Measurements from ENCODE around the gene DACT2.
"Not testable (repeated sequence)": the region's sequence is repeated elsewhere in the genome, so short reads cannot be mapped to it uniquely, and the experiment has no call there.

Gene DACT2

DNA sequence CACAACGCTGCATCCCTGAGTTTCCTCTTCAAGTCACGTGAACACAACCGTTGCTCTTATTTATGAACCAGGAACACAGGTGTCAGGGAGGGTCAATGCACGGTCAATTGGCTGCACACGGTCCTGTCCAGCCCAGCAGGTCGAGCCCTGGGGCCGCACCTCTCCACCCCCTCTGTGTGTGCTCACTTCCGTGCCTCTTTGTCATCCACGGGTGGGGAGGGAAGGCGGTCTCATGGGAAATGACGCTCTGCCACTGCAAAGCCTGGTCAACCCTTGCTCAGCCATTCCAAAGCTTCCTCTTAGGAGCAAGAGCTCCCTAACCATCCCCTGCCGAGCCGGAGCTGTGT is 38.7 kb downstream of the DACT2 start:
- no peak for DNase-seq (ENCODE audit: low read depth)

DNA sequence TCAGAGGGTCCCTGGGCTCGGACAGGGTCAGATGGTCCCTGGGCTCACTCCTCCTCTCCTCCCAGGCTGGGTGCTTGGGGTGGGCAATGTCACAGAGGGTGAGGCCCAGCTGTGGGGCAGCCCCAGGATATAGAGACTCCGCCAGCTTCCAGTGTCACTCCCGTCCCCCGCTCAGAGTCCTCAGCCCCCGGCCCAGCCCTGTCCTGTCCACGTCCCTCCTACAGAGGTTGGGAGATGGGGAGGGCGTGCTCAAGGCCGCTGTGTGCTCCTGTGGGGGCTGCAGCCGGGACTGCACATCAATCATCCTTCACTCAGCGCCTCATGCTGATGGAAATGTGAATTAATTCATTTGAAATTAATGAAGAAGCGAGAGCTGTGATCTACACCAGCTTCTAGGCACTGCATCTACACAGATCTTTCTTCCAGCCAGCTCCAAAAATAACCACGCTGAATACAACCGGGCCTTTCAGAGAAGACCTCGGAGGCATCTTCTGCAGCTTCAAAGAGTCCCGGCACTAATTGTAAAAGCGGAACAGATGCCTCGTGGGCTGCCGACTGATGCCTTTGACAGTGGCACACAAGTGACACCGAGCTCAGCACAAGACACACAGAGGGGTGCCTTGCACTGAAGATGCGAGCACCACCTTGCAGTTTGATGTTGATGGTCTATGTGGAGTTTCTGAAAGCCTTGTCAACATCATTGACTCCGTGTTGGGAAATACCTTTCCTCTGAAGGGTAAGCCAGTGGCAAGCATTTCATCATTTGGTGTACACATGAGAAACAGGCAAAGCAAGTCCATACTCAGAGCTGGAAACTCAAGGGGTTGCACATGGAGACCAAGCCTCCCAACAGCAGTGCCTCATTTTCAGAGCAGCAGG is 39.3 kb downstream of the DACT2 start:
- DNase-seq (ENCODE audit: low read depth): no peak

DNA sequence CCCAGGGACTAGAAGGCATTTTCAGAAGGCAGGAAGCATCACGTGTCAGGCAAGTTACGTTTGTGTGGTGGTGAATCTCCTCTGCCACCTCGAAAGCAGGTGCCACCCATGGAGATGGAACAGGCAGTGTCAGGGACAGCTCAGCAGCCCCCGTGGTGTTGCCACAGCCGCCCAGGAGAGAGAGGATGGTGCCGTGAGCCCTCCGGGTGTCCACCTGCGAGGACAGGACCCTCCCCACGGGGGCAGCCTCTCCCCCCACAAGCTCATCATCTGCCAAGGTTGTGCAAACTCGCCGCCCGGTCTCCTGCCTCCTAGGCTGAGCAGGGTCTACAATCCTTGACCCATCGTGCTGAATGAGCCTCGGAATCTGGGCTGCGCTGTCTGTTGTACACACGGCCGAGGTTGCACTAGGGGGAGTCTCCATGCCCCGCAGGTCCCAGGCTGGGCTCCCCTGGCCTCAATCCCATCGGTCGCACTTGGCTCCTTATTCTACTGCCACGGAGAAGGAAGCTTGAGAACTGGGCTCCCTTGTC is 40.1 kb downstream of the DACT2 start:
- DNase-seq (ENCODE audit: low read depth): no peak

DNA sequence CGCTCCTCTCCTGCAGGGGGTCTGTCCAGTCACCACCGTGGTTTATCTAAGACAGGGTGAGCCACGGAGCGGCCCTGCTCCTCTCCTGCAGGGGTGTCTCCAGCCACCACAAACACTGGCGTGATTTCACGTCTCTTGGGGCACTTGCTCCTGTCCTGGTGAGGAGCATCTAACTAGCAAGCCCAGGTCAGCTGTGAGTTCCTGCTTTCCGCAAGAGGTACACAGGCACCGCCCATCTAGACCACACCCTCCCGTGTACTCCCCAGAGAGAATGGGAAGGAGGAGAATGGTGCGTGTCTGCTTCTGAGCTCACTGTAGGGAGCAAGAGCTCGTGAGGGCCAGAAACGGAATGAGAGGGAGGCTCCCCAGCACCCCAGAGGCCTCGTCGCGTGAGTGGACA is 40.7 kb downstream of the DACT2 start:
- no peak for DNase-seq (ENCODE audit: low read depth)

DNA sequence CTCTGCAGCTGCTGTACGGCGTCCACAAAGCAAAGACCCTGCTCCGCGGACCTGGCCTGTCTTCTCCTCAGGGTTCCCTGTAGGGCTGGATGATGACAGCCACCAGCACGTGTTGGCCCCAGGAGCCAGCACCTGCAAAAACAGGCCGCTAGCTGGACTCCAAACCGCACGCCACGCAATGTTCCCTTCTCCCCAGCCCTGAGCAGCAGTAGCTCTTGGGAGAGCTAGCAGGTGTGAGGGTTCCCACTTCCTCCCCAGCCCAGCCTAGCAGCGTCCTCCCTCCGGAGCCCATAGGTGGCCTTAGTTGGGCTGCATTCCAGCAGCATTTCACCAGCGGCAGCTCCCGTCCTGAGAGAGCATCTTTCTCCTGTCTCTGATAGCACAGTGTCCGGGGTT is 42.3 kb downstream of the DACT2 start:
- no peak for DNase-seq (ENCODE audit: low read depth)

DNA sequence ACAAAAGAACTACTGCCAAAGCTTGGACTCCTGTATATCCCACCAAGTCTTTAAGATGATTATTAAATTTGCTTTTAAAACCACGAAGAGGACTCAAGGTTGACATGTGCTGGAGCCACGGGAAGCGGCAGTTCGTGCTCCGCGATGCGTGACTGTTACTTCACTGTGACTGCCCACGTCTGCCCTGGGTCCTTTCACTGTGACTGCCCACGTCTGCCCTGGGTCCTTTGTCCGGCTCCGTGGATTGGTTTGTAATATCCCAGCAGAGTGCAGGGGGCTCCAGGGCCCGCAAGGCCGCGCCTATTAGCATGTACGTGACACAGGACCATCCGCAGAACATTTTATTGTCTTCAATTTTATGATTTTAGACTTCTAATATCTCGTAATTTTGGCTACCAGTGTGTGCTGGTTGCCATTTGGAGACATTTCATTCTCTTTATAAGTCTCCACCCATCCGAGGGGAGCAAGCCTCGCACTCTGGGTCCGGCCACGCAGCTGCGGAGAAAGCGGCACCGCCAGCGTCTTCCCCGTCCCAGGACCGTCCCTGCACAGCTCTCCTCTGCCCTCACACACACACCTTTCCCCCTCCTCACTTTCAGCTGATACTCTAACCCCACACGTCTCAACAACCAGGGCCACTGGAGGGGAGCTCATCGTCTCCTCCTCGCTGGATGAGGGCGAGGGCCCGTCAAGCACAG is 42.9 kb downstream of the DACT2 start:
- no peak for DNase-seq (ENCODE audit: low read depth)

DNA sequence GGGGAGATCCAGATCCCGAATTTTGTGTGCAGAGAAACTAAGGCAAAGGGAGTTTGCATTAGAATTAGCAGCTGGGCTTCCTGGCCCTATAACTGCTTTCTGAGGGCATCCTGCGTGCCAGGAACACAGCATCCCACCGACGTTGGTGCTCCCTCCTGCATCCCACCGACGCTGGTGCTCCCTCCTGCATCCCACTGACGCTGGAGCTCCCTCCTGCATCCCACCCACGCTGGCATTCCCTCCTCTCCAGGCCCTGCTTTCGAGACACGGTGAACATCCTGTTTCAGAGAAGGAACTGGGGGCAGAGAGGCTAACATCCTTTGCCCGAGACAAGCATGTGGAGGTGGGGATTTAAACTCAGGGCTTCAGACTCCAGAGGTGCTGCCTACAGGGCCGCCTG is 44.4 kb downstream of the DACT2 start:
- no peak for DNase-seq (ENCODE audit: low read depth)

DNA sequence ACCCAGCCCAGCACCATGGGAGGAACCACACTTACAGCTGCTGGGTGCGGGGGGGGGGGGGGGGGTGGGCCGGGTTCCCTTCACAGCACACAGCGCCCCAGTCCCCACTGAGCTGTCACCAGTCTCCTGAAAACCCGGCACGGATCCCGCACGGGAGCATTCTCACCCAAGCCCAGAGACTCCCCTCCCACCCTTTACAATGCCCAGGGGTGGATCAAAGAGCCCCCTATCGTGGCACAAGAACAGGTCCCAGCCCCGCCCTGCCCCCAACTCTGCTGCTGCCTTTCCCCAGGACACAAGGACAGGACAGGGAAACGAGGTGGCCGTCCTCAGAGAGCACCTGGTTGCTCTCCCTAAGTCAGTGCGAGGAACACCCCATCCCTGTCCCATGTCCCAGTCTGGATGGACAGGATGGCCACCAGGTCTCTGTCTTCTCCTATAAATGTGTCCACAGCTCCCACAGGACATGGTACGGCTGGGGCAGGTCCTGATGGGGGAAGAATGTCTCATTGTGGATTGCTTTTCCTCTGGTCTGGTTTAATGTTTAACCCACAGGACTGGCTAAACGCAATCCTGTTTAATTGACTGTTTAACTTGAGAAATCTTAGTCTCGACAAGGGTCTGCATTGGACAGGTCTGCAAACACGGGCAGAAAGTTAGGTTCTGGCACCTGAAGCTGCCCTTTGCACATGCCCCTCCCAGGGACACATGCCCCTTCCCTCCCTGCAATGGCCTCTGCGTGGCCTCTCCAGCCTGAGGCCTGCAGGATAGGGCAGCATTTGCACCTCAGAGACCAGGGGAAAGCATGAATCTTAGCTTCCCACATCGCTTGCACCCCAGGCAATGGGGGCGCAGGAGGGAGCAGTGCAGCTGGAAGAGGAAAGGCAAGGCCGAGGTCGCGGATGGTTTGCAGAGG is 45.3 kb downstream of the DACT2 start:
- DNase-seq (ENCODE audit: low read depth): no peak

DNA sequence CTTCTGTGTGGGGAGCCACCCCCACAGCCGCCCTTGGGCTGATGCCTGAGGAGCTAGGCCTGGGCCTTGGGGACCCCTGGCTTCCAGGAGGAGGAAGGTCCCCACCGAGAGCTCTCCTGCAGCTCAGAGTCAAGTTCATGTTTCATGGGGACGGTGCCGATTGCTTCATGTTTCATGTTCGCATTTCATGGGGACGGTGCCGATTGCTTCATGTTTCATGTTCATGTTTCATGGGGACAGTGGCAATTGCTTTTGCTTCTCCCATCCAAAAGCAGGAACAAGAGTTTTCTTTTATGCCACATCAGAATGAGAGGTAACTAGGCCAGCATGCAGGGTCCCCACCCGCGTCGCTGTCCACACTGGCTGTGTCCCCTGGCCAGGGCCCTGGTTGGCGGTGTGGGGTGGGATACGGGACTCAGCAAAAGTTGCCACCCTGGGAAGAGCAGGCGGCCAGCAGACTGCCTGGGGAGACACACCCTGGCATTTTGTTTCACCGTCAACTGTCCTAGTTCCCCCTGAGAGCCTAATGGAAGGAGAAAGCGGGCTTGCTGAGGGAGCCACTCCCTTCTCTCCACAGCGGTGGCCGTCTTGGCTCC is 46.0 kb downstream of the DACT2 start:
- no peak for DNase-seq (ENCODE audit: low read depth)

DNA sequence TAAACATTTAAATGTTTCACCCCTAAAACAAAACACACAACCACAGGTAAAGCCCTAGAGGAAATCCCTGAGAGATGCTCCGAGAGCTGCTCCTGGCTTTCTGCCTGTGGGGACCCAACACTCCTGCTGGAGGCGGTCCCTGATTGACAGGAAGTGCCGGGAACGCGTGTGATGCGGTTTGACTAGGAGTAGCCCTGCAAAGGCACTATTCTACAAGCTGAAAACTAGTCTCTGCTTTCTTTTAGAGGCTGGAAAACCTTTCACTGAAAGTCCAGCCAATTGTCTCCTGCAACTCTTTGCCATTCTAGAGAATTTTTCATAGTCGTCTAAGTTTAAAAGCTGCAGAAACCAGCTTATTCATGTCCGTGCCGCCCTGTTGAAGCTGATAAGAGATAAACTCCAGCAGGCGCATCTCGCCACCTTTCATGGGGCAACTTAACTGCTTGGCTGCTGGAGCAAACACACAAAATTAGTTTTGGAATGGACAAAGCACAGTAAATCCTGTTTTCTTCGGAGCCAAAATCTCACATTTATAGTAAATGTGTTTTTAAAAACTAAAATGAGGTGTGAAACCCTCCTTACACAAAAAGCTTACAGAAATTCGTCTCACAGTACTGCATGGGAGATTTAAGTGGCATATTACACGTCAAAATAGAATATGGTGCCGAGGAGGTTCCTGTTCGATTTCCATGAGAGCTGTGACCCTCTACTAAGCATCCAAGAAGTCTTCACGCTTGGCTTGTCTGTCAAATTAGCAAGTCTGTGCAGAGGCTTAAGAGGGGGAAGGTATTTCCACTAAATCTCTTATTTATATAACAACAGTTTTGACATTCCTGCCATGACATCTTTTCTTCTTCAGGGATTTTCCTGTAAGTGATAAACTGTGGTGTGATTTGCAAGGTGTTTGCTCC is 46.9 kb downstream of the DACT2 start:
- no peak for DNase-seq (ENCODE audit: low read depth)

DNA sequence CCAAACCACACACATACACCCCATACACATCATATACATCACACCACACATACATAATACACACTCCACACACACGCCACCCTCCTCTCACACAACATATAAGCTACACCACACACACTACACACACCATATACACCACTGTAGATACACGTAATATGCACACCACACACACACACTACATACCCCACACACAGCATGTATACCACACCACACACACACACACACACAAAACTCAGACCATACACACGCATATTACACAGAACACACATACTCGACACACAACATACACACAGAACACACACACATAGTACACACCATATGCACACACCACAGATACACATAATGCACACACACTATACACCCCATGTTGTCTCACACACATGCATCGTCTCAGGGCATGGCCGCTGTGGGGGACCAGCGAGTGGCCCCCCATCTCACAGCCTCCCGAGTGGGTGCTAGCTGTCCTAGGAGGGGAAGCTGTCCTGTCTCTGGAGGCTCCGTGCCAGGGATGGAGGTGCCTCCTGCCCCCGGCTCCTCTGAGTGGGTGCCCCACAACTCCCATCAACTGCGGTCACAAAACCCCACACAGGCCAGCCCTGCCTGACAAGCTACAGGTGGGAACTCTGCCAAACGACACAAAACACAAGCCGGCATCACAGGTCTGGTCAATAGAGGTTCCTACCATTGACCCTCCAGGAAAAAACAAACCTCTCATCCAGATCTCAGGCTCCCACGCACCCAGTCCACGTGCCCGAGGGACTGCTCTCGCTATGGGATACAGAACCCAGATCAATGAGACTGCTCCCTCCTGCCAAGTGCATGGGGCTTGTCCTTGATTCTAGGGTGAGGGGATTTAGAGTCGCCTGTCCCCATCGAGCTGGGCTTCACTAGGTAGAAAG is 49.1 kb downstream of the DACT2 start:
- DNase-seq (ENCODE audit: low read depth): no peak

DNA sequence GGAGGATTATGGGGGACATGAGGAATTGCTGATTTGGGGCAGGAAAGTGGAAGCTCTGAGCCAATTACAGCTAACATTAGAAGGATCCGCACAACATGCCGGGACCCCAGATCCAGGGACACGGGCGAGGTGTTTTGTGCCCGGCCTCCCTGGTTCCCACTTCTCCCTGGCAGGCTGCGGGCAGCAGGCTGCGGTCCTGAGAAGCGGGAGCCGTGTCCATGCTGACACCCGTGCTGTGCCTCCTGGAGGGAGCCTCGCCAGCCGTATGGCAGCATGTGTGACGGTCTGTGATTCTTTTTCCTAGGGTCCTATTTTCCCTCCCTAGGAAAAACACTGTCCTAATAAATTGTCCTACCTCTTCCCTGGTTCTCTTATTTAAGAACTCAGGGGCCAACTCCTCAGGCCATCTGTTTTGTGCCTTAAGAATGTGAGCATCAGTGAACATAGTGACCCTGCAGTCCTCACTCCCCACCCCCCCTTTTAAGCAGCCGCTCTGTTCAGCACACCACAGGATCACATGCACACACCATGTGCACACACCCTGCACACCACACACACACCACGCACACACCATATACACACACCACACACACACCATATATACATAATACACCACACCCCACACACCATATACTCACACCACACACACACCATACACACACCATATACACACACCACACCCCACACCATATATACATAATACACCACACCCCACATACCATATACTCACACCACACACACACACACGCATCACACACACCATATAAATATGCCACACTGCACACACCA is 49.9 kb downstream of the DACT2 start:
- no peak for DNase-seq (ENCODE audit: low read depth)

DNA sequence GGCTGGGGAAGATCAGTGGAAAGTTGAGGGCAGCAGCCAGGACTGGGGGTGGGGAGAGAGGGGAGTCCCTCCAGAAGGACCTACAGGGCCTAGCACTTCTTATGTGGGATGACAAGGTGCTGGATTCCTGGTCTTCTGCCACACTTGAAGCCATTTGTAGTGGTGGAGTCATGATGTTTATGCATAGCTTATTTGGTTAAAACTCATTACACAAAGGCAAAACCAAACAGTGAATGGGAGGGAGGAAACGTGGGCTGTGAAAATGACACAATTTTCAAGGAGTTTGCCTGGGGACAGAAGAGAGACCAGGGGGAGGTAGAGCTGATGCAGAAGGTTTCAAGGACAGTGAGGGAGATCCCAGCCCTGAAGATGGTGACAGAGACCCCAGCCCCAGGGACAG is 50.8 kb downstream of the DACT2 start:
- no peak for DNase-seq (ENCODE audit: low read depth)

DNA sequence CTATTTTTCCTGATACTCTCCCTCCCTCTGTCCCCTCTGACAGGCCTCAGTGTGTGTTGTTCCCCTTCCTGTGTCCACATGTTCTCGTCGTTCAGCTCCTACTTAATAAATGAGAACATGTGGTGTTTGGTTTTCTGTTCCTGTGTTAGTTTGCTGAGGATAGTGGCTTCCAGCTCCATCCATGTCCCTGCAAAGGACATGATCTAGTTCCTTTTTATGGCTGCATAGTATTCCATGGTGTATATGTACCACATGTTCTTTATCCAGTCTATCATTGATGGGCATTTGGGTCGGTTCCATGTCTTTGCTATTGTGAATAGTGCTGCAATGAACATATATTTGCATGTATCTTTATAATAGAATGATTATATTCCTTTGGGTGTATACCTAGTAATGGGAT is 51.8 kb downstream of the DACT2 start:
- not testable (repeated sequence) for DNase-seq (ENCODE audit: low read depth)

DNA sequence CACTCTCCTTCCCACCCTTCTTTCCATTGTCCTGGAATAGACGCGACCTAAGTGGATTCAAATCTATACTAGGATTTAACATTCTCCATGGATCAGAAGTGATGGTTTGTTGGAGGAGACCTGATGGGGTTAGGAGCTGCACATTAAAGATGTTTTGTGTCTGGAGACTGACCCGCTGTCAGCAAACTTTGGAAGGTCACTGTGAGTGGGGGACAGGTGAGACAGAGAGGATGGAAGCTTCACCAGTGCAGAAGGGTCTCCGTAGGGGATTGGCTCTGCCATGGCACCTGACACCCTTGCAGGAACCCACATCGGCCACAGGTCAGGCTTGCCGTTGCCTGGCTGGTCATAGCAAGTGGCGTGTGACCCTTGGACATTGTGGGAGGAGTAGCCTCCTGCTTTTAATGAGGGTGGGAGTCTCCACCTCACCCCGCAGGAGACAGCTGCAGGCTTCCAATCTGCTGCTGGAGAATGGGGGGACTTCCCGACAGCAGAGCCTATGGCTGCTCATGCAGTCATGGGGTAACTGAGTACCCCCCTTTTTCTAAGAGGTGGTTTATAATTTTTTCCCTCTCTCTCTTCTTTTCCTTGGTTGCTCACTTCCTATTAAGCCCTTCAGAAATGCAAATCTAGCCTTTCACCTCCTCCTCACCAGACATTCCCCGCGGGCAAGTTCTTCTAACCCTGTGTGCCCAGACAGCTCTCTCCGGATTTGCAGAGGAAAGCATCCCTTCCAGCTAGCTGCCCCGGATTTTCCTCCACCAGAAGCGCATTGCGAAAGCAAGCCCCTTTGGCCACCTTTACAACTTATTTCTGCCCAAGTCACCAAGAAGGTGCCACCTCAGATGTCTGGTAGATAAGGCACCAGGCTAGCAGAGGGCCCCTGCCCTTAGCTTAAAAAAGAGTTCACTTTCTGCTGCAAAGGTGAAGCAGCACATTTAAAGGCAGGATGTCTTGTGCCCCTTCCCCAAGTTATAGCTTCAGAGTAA is 53.5 kb downstream of the DACT2 start:
- DNase-seq (ENCODE audit: low read depth): no peak

DNA sequence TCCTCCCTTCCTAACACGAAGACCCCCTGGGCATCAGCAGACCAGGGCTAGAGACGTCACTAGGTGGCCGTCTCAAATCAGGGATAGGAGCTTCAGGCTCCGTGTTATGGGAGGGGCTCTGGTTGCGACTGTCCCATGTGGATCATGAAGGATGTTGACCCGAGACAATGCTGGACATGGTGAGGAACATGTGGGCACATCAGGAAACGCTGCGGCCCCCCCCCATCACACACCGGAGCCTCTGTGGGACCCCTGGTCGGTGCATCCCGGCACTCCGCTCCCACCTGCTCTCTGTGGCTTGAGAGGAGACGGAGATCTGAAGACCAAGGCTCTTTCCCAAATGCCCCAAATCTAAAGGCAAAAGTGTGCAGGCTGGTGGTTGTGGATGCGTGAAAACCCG is 54.2 kb downstream of the DACT2 start:
- DNase-seq (ENCODE audit: low read depth): no peak

DNA sequence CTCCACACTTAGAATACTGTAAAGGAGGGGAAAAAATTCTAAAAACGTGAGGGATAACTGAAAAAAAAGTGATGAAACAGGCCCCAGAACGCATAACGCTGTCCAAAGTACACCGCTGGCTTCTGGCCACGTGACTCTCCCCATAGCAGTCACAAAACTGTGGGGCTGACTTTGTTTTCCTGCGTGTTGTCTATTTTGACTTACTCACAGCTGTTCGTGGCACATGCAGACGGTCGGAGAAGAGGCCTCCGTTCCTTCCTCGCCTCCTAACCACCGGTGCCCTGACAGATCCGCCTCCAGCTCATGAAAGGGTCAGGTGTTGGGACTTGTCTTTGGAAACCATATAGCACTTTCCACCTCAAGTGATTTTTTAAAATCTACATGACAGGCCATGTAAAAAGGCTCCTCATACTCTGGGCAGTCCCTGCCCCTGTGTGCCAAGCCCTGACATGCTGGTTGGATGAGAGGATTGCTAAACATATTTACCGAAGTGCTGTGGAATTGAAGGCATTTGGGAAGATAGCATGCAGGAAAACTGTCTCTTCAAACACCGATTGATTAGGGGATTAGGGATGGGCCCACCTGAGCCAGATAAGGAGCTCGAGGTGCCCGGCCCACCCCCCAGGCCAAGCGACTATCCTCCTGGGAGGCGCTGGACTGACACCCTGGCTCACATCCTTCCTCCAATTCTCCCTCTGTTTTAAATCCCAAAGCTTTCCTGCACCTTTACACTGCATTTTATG is 54.8 kb downstream of the DACT2 start:
- DNase-seq (ENCODE audit: low read depth): no peak
